Endometrium (tissue), 2 donors: ENCODE measurements around the gene UBAP2L.

Source experiments
- FAIRE-seq: peaks from 2 replicates; lab custom pipeline; 2012; peaks lifted over from hg19 to GRCh38; lab: Jason Lieb, UNC
- donor health status: control.
- donor health status: control.

The UBAP2L gene

GRCh38 chr1:154220071-154220969, at the start of gene UBAP2L:
Gene UBAP2L, plus strand, starts transcription at chr1:154220955. Its CDS starts 4,169 bp downstream, at chr1:154225124.
- FAIRE-seq: peak; percentile 98

GRCh38 chr1:154171223-154171583, 49.6 kb upstream of the UBAP2L start:
- FAIRE-seq: no peak

DNA sequence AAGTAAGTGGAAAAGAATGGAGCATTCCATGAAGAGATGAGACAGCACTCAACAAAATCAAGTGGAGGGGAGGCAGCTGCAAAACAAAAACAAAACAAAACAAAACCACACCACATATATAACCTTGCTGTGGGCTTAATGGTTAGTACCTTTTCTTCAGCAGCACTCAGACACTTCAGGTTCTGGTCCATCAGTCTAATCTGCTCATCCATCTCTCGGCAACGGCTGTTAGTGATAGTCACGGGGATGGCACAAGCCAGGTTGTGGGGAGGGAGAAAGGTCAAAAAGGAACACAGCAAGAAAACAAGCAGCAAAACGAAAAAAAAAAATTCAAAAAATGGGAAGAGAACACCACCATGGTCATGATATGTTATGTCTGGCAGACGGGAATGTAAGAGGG, 48.9 kb upstream of the UBAP2L start:
- FAIRE-seq: no peak

- no peak for FAIRE-seq
Observed at GRCh38 chr1:154174654-154175053, 46.1 kb upstream of the UBAP2L start.

DNA sequence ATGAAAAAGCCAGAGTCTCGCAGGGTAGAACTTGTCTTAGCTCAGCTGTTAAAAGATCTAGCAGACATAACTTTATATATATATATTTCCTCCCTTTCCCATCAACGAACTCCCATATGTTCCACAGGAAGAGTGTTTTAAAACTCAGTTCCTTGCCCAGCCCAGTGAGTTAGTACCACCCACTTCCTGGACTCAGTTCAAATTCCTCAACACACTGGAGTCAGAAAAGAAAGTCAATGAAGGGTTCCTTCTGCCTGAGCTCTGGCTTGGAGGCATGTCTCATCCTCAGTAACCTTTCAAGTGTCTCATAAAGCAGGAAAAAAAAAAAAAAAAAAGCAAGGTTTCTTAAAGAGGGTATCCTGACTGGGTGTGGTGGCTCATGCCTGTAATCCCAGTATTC, 44.4 kb upstream of the UBAP2L start:
- no peak for FAIRE-seq

- no peak for FAIRE-seq
Observed at GRCh38 chr1:154178013-154178412, 42.7 kb upstream of the UBAP2L start.

DNA sequence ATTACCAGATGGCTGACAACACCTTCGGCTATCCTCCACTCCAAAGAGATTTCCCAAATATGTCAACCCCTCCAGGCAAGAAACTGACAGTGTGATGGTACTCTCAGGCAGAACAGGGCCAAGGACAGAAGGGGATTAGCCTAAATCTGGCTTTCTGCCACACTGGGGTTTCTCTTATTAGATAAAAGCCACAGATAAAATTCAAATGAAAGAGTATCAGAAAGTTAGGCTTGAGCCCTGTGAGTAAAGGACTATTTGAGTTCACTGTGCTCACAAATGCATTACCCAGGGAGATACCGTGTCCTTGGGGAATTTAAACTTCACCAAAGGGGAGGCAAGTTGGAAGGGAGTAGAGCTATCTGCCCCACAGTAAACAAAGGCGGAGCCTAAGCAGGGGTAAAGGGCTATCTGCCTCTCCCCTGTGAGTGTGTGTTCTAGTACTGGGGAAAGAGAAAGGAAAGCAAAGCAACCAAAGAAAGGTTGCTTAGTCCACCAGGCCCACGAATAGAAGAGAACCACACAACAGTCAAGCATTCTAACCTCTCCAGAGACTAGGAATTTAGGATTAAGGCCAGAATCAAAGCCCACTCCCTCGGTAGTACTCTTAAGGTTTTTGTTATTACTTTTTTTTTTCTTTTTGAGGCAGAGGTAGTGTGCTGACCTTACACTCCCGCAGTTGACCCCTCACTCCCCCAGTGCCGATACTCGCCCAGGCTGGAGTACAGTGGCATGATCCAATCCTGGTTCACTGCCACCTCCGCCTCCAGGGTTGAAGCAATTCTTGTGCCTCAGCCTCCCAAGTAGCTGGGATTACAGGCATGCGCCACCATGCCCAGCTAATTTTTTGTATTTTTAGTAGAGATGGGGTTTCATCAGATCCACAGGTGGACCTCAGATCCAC, 41.6 kb upstream of the UBAP2L start:
- FAIRE-seq: no peak

- FAIRE-seq: no peak
Observed at GRCh38 chr1:154179946-154180687, 40.6 kb upstream of the UBAP2L start.

DNA sequence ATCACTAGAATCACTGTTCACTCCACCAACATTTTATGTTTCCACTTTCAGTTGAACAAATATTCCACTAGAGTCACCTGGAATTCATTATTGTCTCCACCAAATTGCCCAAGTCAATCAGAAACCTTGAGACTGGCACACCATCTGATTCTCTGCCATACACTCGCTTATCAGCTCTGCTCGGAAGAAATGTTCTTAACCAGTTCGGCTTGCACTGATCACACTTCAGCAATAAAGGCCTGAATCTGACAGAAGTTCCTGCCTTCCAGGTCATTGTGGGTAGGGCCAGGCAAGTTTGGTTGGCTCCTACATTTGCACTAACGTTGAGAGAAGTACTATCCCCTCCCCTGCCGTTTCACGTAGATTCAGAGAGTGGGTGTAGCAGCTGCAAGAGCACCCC, 38.8 kb upstream of the UBAP2L start:
- no peak for FAIRE-seq

DNA sequence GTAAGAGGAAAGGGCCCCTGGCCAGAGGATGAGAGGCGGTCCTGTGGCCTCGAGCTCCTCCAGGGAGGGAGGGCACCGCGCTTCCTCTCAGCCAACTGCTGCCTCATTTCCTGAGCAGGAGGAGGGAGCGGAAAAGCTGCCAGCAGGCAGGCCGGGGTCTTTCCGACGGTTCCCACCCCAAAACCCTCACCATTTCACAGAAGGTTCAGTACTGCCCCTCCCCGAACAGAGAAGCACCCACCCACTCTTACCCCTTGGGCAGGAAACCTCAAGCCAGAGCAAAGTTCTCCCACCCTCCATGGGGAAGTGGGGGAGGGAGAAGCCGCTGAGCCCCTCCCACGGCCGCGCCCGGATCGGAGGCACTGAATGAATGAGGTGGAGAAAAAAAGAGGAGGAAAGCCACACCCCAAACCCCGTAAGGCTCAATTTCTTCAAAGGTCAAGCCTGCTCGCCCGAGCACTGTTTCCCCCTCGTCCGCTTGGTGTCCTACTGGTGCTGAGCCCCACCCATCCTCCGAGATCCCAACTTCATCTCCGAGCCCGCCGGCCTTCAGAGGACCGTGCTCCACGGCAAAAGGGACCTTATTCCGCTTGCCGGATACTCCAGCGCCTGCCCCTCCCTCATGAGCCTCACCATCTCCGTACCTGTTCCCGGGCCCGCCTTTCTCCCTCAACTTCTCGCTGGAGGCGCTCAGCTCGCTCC, 38.3 kb upstream of the UBAP2L start:
- no peak for FAIRE-seq

DNA sequence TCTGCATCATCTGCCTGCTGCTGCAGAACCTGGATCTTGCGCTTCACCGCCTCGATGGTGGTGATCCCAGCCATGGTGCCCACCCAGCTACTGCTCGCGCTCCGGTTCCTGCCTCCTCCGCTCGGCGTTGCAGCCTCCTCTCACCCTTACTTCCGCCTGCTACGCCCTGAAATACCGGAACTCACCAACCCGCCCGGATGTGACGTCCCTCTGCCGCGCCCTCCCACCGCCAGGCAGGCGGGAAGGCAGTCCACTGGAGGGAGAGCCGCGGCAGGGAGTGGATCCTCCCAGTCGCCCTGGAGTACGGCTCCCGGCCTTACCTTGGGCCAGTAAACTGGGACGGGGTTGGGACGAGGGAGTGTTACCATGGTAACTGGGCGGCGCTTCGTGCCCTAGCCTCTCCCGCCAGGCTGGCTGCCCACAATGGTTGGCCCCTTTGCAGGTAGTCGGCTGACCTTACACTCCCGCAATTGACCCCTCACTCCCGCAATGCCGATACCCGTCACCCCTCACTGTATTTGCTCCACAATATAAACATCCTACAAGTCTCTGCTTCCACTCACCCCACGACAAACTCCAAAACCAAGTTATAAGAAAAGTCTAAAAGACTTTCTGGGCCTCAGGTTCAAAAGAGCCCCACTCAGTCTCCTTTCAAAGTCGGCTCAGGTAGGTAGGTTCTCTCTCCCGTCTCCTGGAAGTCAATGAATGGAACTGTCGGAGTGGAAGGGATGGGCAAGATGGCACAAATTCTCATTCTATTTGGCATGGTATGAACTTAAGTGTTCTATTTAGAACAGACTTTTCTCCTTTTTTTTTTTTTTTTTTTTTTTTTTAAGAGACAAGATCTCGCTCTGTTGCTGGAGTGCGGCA, 37.5 kb upstream of the UBAP2L start:
- peak; percentile 77 for FAIRE-seq

DNA sequence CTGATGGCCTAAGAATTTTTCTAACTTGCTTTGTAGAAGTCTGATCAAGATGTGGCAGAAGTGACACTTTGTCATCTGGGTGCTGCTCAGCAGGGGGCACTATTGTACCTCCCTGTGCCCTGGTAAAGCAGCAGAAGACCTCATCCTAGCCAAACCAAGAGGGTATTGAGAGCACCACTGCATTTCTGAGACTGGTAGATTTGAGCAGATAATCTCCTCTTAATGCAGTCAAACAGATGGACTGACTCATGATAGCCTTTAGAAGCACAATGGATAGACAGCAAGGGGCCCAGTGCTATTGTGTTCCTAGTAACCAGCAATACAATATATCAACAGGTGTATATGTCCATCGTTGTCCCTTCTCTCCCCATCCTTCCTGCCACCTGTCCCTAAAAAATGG, 34.6 kb upstream of the UBAP2L start:
- FAIRE-seq: no peak

DNA sequence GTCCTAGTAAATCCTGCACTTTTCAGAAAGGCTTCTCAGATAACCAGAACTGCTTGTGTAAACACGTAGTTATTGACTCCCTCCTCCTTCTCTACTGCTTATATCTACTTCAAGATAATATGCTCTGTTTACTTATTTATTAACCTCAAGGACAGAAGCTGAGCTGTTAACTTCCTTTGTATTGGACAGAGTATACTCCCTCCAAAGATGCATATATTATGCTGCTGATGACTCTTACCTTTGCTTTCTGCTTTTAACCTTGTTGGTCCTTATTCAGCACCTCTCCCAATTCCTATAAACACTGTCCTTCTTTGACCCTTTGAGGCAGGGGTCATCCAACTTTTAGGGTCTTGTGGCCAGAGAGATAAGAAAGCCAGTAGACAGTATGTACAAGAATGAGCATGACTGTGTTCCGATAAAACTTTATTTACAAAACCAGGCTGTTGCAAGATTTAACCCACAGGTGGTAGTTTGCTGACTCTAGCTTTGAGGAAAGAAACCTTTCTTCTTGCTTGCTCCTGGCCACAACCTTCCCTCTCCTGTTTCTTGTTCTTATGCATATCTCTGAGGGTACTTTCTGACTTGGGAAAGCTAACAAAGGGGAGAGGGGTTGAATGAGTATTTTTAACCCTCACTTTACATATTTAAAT, 33.8 kb upstream of the UBAP2L start:
- FAIRE-seq: no peak

DNA sequence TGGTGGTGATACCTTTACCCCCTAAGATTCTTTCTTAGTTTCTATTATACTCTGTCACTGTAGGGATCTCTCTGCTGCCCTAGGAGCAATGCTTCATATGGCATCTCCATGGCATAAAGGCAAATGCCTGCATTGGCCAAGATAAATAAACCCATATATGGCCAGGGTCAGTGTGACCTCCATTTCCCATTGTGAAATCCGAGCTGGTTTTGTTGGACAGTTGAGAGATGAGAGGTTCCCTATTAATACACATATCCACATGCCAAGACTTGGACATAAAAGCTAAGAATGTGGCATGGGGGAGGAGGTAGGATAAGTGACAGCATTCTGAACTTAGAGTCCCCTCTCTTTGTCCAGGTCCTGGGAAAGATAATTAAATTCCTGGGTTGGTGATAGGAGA, 30.2 kb upstream of the UBAP2L start:
- no peak for FAIRE-seq

DNA sequence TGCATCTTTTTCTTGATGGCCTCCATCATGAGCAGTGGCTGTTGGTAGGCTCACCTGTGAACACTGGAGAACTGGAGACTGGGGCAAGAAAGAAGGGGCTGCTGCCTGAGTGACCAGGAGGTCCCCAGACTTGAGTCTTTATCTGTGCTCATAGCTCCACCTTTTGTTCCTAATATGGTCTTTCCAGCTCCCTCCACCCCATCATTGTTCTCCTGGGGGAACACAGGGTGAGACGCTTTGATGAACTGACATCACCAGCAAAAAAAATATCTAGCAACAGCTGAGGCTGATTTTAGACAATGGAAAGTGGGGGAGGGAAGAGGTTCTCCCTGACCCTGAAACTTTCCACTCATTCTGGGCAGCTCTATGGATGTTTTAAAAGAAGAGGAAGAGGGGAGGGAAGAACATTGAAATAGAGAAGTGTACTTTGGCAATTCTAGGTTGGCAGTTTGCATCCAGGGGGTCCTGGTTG, 28.7 kb upstream of the UBAP2L start, which contains the start of gene TPM3:
Gene TPM3 (minus strand): TSS at position 111 of the 472 bp plus-strand sequence. CDS start 82 bp downstream, at position 29.
- FAIRE-seq: no peak

- FAIRE-seq: no peak
Observed at GRCh38 chr1:154192476-154192875, 28.3 kb upstream of the UBAP2L start.

DNA sequence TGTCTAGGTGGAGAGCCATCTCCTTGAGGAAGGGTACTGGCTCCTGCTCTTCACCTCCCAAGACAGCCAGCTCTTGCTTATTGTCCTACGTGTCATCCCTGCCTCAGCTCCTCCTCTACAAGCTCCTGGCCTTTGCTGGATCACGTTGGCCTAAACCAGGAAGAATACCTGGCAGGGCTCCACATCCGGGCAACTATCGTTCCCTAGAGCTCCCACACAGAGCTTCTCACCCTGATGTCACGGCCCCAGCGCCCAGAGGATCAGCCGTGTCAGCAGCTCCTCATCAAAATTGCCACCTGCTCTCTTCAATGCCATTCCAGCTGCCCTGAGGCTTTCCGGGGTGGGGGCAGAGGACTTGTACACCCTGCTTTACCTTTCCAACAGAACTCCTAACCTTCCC, 26.9 kb upstream of the UBAP2L start:
- FAIRE-seq: no peak

DNA sequence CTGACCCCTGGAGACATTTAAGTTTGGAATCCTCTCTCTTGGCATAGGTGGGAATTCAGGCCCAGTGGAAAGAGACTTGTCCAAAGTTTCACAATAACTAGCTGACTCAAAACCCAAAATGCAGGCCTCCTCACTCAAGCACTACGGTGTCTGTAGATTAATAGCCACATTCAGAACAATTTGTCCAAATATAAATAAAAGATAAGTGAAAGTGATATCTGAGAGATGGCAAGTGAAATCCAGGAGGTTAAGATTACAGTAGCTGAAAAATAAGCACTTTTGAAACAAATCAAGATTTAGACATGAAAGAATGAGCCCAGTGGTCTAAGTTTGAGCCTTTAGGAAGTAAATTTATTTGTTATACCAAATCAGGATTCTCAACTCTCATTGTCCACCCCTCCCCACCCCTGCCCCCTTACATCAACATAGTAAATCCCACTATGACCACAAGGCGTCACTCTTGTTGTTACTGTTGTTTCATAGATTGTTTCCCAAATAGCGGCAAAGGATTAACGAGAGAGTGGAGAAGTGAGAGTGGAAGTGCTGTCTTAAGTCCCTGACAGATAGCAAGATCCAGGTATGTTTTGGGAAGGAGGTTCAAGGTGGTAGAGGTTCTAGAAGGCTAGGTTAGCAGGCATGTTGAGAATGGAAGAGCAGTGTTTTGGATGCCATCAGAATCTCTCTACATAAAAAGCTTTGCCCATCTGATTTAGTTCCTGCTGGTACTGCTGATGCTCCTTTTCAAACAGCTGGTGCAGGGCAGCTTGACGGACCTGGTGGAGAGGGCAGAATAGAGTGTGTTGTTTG, 21.8 kb upstream of the UBAP2L start:
- FAIRE-seq: no peak

- FAIRE-seq: no peak
Observed at GRCh38 chr1:154199563-154199879, 21.2 kb upstream of the UBAP2L start.
